Stomach (tissue), 9 donors: ENCODE measurements around the gene BAG1. TPM values are rescaled to one million over a fixed set of nuclear protein-coding genes. Genes with fewer than 3 reads are reported as not detected.

Experiments used
- DNase-seq, 2 donors: peaks; one replicate each; pipeline versions ENCODE4 v3.0.0 to v3.0.0-alpha.2; 2013 to 2019
- H3K27ac ChIP-seq, 5 donors: fragments of 200-600 bp in 4 of 5; sonication (generic) in 4 of 5; one replicate each; pipeline ENCODE4 v1.5.1; 2013 to 2019; ENCODE audit warnings: mild to moderate bottlenecking in 1 of 5, moderate library complexity in 1 of 5
- H3K27me3 ChIP-seq, 3 donors: fragments of 200-600 bp; sonication (generic); one replicate each; pipeline ENCODE4 v1.5.1; 2017 to 2019; ENCODE audit warnings: mixed run types in 1 of 3
- H3K36me3 ChIP-seq, 4 donors: fragments of 200-600 bp; sonication (generic); 1 replicate in 3 of 4; 2 replicates in 1 of 4; pipeline ENCODE4 v1.5.1; 2016 to 2019
- H3K4me1 ChIP-seq, 4 donors: fragments of 200-600 bp; sonication (generic); one replicate each; pipeline ENCODE4 v1.5.1; 2016 to 2019
- H3K4me3 ChIP-seq, 4 donors: fragments of 200-600 bp; sonication (generic) in 3 of 4; one replicate each; pipeline ENCODE4 v1.5.1; 2016 to 2019; ENCODE audit warnings: mild to moderate bottlenecking in 1 of 4
- H3K9me3 ChIP-seq, 4 donors: fragments of 200-600 bp; sonication (generic); one replicate each; pipeline ENCODE4 v1.5.1; 2016 to 2019
- EP300 ChIP-seq: sonication (generic); formaldehyde crosslinking; IDR thresholded peaks from one replicate; pipeline ENCODE4 v1.6.1; 2017; ENCODE audit warnings: antibody characterized with exemption
- POLR2A ChIP-seq, 4 donors: fragments of 450-650 bp; IDR thresholded peaks; one replicate each; pipeline ENCODE4 v1.6.1; 2016; ENCODE audit warnings: antibody characterized with exemption in 4 of 4, control low read depth in 2 of 4, mild to moderate bottlenecking in 1 of 4, moderate library complexity in 1 of 4
- POLR2AphosphoS5 ChIP-seq, 3 donors: sonication (generic); formaldehyde crosslinking; IDR thresholded peaks; one replicate each; pipeline ENCODE4 v1.6.1; 2016; ENCODE audit warnings: antibody characterized with exemption in 3 of 3
- WGBS, 5 donors: extraction: QIAGEN DNeasy Blood & Tissue Kit in 3 of 5; methylation state at CpG; one replicate each; pipeline versions ENCODE4 v1.1.5 to v1.1.7; 2013 to 2018; 5-methylcytosine and 5-hydroxymethylcytosine counted together
- intact Hi-C: fragments of 100-400 bp; cut with DNase I; formaldehyde crosslinking; loops from one replicate; pipeline ENCODE4 v1.15.1; 2023; ENCODE audit warnings: low total_unique reads
- polyA plus RNA-seq, 3 donors: library from polyadenylated mRNA; stranded (reverse); fragments of 200-250 nt; gene quantifications; one replicate each; pipeline ENCODE4 v1.2.3, GENCODE V29; 2013
- total RNA-seq, 5 donors: library from RNA; depleted of rRNA; stranded (reverse); fragments of >200 nt; gene quantifications; one replicate each; pipeline versions ENCODE4 v1.1.0 to v1.2.3, GENCODE V29; 2014 to 2016
- TF ChIP-seq, protein P1 (sequence below), 7 experiments: fragments of 450-650 bp in 4 of 7; fragments of 200-600 bp in 3 of 7; sonication (generic) in 3 of 7; IDR thresholded peaks; one replicate each; pipeline ENCODE4 v1.5.1; 2016 to 2019; ENCODE audit warnings: antibody characterized with exemption in 7 of 7, control low read depth in 2 of 7, mild to moderate bottlenecking in 1 of 7
- donor health status: healthy with polysubstance abuse.
- donor health status: Bipolar disorder and iron deficiency.
- donor health status: healthy.

Gene BAG1
- total and polyA plus RNA-seq, 8 donors = 2.3 to 461 (median 132) TPM

DNA sequence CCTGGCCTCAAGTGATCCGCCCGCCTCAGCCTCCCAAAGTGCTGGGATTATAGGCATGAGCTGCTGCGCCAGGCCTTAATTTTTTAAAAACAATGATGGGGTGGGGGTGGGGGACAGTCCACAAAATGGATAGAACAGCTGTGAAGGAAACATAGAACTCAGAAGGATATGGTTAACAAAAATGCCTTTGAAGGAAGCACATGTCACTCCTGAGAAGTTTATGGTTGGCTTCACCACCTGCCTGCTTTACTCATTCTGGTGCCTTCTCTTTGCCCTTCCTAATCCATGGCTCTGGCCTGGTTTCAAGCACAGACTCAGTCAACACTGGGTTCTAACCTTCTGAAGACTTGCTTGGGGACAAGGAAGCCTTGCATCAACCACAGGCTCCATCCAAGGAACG is 10.3 kb downstream of the BAG1 start:
- Histone ChIP-seq H3K27me3 (no peaks in the 10 kb centered on the region), H3K9me3 (no peaks in the 10 kb centered on the region), H3K27ac (no peak overlapping the region), H3K4me3 (no peak overlapping the region), H3K36me3 (peaks cover 74 to 100% (median 96%) of the 10 kb centered on the region in 4 donors), H3K4me1 (no peaks in the 10 kb centered on the region)
- intact Hi-C loops = no loop called here
- no peak for DNase-seq
- 86 to 98% (median 94%) methylated on average over 4 of the region's 4 CpGs for WGBS, 5 donors
- TF ChIP-seq, protein P1, sequence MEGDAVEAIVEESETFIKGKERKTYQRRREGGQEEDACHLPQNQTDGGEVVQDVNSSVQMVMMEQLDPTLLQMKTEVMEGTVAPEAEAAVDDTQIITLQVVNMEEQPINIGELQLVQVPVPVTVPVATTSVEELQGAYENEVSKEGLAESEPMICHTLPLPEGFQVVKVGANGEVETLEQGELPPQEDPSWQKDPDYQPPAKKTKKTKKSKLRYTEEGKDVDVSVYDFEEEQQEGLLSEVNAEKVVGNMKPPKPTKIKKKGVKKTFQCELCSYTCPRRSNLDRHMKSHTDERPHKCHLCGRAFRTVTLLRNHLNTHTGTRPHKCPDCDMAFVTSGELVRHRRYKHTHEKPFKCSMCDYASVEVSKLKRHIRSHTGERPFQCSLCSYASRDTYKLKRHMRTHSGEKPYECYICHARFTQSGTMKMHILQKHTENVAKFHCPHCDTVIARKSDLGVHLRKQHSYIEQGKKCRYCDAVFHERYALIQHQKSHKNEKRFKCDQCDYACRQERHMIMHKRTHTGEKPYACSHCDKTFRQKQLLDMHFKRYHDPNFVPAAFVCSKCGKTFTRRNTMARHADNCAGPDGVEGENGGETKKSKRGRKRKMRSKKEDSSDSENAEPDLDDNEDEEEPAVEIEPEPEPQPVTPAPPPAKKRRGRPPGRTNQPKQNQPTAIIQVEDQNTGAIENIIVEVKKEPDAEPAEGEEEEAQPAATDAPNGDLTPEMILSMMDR (IDR thresholded peaks at IDR 0.05) = no peak
- TF ChIP-seq EP300 (no peak), POLR2AphosphoS5 (IDR thresholded peaks at IDR 0.05) (no peak), POLR2A (IDR thresholded peaks at IDR 0.05) (no peak)

DNA sequence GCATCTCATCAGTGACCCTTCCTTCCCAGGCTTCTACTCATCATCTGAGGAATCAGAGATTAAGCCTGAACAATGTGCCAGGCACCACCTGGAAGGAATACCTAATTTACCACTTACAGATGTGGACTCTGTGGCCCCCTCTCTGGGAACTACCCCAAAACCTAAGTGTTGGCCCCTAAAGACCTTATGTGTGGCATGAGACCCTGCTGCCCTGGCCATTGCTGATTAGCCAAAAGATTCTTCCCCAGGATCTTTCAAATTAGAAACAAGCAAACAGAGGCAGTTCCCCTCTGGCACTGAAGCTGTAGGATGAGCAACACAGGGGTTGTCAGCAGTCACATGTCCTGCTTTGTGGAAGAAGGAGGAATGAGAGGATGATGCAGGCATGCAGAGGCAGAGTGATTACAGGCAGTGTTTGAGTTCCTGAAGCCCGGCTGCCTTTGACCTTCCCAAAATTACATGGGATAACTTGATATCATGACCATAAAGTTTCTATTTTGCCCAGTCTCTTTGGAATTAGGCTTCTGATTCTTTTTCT is 14.0 kb downstream of the BAG1 start:
- H3K4me1 ChIP-seq = no peaks in the 10 kb centered on the region
- no peaks in the 10 kb centered on the region for H3K9me3 ChIP-seq
- peaks cover 37 to 77% (median 71%) of the 10 kb centered on the region in 4 donors for H3K36me3 ChIP-seq
- H3K27me3 ChIP-seq = no peaks in the 10 kb centered on the region
- intact Hi-C loops = no loop called here
- no peak for DNase-seq
- TF ChIP-seq POLR2A (IDR thresholded peaks at IDR 0.05) = no peak
- no peak for TF ChIP-seq EP300
- no peak for TF ChIP-seq POLR2AphosphoS5 (IDR thresholded peaks at IDR 0.05)
- TF ChIP-seq, protein P1 (IDR thresholded peaks at IDR 0.05) = no peak
- H3K27ac ChIP-seq = no peak overlapping the region
- 56 to 91% (median 85%) methylated on average over 1 of the region's 1 CpG for WGBS, 5 donors
- H3K4me3 ChIP-seq = no peak overlapping the region

DNA sequence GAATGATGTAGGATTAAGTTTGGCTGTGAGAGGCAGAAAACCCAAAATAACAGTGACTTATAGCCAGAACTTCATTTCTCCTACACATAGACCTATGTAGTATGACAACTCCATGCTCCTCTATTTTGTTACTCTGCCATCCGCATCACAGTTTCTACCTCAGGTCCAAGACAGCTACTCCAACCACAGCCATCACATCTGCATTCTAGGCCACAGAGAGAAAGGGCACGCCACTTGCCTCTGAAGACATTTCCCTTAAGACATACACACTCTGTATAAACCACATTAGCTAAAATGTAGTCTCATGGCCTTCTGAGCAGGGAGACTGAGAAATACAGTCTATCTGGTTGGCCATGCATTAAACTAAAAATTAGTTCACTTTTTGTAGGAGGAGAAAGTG is 14.5 kb downstream of the BAG1 start:
- peaks cover 32 to 72% (median 66%) of the 10 kb centered on the region in 4 donors for H3K36me3 ChIP-seq
- 93 to 100% (median 95%) methylated on average over 2 of the region's 2 CpGs for whole genome bisulfite sequencing, 5 donors

DNA sequence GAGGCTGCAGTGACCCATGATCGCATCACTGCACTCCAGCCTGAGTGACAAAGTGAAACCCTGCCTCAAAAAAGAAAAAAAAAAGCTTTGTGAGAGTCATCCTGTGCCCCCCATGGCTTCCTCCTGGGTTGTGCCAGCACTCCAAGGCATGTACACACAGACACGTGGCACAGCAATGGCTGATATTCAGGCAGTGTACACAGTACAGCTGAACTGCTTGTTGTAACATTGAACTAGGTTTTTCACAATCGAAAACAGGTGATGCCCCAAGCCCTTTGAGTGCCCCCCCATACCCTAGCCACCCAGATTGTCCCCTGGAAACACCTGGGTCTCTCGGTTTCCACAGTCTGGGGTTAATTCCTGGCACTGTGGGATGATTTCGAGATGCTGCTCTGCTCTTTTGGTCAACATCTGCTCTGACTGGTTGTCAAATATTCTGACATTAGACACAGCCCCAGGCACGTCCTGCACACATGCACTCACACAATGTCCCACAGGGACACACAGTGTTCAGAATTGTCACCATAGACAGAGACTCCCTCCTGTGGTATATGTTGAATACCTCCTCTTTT is 15.3 kb downstream of the BAG1 start:
- WGBS, 5 donors = 58 to 80% (median 70%) methylated on average over 6 of the region's 6 CpGs
- peaks cover 24 to 64% (median 57%) of the 10 kb centered on the region in 4 donors for H3K36me3 ChIP-seq
- TF ChIP-seq EP300 (no peak), POLR2A (IDR thresholded peaks at IDR 0.05) (no peak), POLR2AphosphoS5 (IDR thresholded peaks at IDR 0.05) (no peak)
- TF ChIP-seq, protein P1 (IDR thresholded peaks at IDR 0.05) = no peak
- H3K9me3 ChIP-seq = no peaks in the 10 kb centered on the region
- no peaks in the 10 kb centered on the region for H3K4me1 ChIP-seq
- no peaks in the 10 kb centered on the region for H3K27me3 ChIP-seq
- intact Hi-C loops = no loop called here
- DNase-seq = peak in 1 of 2 donors; percentile 20
- no peak overlapping the region for H3K27ac ChIP-seq
- H3K4me3 ChIP-seq = no peak overlapping the region

More for the DNA sequence above, 14.5 kb downstream of the BAG1 start:
- TF ChIP-seq POLR2A (IDR thresholded peaks at IDR 0.05) = no peak
- no peak for TF ChIP-seq POLR2AphosphoS5 (IDR thresholded peaks at IDR 0.05)
- no peak for TF ChIP-seq EP300
- TF ChIP-seq, protein P1 (IDR thresholded peaks at IDR 0.05) = no peak
- no peaks in the 10 kb centered on the region for H3K4me1 ChIP-seq
- no peaks in the 10 kb centered on the region for H3K27me3 ChIP-seq
- H3K9me3 ChIP-seq = no peaks in the 10 kb centered on the region
- no peak overlapping the region for H3K4me3 ChIP-seq
- H3K27ac ChIP-seq = no peak overlapping the region
- intact Hi-C loops = no loop called here
- no peak for DNase-seq
